RPMI7951 (cell line): ENCODE results near the gene LCNL1. TPM values are rescaled to one million over a fixed set of nuclear protein-coding genes. Genes with fewer than 3 reads are reported as not detected.
A peak's percentile ranks its signal among the peaks of the same experiment; 100 is the strongest.

Experiments used
- DNase-seq: peaks from one replicate; pipeline ENCODE4 v3.0.0-alpha.2; 2012; ENCODE audit warnings: low read depth
- total RNA-seq: library from RNA; depleted of rRNA; stranded (reverse); fragments of >200 nt; shearing (Covaris generic); gene quantifications from 2 replicates; pipeline ENCODE4 v1.2.3, GENCODE V29; 2014

LCNL1 gene
- total RNA-seq, 1 experiment from 2014 or later: not detected

DNA sequence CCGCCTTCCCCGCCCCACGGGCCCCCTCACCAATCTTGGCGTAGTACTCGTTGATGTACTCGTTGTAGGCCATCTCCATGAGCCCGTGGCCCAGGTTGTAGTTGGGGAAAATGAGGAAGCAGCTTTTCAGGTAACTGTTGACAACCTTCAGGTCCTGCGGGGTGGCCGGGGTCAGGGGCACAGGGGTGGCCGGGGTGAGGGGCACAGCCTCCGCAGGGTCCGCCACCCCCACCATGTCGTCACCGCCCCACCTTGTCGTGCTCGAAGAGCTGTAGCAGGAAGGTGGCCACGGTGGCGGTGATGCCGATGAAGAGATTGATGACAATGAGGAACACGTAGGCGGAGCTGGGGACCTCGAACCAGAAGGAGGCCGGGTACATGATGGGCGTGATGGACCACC is 28.4 kb downstream of the LCNL1 start:
- no peak for DNase-seq

DNA sequence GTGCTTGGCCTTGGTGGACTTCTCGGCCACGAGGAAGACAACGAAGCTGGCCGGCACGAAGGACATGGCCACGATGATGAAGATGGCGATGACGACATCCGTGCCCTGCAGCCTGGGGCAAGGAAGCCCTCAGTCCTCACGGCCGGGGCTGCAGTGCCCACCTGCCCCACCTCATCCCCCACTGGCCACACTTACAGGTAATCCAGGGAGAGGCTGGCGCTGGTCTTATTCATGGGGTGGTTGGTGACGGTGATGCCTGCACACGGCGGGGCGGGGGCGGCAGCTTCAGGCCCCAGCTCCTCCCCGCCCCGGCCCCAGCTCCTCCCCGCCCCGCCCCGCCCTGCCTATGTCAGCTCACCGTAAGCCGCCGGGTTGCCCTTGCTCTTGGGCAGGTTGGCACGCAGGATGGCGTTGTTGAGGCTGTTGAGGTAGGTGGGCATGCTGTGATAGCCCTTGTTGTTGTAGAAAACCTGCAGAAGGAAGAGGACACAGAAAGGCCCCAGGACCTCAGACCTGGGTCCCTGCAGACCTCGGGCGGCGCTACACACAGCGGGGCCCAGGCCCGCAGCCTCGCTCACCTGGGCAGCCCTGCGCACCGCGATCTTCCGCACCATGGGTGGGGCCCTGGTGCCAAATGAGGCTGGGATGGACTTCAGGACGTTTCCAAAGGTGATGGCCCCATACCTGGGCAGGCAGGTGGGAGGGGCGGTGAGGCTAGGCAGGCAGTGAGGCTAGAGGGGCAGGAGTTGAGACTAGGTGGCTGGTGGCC is 29.3 kb downstream of the LCNL1 start:
- DNase-seq: no peak

DNA sequence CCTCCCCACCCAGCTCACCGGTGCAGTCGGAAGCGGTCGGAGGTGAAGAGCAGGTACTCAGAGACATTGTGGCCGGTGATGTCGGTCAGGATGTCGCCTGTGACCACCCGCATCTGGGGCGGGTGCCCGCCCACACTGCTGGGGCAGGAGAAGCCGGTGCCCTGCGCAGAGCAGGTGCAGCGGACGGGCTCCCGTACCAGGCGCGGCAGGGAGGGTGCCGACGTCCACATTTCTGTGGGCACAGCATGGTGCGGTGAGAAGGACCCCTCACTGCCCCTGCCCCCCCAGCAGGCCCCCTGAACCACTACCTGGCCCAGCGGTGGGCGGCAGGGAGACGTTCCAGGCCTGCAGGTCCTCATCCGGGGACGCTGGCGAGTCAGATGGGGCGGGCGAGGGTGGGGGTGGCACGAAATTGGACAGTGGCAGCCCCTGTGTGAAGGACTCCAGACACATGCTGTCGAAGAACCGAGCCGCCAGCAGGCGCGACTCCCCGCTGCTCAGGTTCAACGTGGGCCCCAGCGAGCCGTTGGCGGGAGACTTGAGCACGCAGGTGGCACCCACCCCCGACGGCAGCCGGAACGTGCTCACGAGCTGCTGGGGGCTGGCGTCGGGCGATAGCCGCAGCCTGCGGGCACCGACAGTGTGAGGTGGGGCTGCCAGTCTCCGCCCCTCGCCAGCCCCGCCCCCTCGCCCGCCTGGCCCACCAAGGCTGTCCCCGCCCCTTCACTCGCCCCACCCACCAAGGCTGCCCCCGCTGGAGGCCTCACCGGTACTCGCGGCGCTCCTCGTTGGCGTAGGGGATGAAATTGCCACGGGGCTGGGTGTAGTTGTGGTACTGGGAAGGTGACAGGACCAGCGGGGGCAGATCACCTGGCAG is 30.1 kb downstream of the LCNL1 start:
- no peak for DNase-seq

DNA sequence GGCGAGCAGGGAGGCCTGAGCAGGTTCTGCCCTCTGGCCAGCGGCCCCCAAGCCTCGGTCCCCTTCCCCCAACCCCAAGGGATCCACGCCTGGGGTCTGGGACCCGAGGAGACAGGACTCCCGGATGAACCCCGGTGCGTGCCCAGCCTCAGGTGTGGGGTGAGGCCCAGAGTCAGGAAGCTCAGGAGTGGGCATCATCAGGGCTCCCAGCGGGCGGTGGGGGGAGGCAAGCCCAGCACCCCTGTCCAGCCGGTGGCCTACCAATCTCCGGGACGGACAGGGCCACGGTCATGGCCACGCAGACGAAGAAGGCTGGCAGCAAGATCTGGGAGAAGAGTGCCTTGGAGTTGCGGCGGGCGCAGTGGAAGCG is 30.8 kb downstream of the LCNL1 start:
- DNase-seq: no peak

DNA sequence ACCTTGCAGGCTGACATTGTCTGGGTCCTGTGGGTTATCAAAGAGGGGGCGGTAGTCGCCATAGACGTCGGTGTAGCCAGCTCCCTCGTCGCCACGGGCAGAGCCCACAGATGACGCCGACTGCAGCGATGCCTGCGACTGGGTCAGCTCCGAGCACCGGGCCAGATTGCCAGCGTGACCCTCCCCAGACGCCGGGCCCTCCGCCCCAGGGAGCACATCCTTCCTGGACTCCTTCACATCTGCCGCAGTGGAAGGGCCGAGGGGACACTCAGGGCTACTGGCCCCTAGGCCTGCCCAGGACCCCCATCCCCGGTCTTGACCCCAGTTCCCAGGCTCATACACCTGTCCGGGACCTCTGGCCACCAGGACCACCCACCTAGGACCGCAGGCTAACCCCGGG is 31.4 kb downstream of the LCNL1 start:
- no peak for DNase-seq

DNA sequence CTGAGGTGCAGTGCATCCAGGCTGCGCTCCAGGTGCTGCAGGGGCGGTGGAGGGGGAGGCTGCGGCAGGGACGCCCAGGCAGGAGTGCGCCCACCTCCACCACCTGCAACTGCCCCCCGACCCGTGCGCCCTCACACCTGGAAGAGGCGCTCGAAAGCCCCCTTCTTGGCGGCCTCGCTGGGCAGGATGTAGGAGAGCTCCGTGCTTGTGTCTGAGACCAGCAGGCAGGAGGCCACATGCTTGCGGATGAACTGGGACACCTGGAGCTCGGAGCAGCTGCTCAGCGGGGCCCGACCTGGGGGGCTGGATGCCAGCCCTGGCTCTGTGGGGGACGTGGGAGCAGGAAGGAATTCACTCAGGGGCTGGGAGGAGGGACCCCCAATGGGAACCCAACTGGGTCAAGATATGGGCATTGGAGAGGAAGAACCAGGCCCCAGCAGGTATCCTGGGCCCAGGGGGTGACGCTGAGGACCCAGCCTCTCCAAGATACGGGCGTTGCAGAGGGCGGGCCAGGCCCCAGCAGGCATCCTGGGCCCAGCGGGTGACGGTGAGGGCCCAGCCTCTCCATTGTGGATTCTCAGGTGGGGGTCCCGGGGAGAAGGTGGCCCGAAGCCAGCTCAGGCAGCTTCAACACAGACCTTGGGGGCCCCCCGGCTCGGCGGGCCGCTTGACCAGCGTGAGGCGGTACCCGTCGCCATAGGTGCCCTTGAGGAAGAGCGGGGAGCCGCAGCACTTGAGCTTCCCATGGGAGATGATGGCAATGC is 32.2 kb downstream of the LCNL1 start:
- no peak for DNase-seq

DNA sequence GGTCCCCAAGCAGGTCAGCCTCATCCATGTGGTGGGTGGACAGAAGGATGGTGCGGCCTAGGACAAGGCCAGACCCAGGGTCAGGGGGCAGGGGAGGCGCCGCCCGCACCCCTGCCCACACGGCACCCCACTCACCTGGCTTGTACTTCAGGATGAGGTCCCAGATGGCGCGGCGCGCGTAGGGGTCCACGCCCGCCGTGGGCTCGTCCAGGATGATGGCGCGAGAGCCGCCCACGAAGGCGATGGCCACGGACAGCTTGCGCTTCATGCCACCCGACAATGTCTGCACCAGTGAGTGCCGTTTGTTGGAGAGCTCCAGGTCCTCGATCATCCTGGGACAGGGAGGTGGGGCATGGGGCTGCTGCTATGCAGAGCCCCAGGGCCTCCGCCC is 32.7 kb downstream of the LCNL1 start:
- no peak for DNase-seq

DNA sequence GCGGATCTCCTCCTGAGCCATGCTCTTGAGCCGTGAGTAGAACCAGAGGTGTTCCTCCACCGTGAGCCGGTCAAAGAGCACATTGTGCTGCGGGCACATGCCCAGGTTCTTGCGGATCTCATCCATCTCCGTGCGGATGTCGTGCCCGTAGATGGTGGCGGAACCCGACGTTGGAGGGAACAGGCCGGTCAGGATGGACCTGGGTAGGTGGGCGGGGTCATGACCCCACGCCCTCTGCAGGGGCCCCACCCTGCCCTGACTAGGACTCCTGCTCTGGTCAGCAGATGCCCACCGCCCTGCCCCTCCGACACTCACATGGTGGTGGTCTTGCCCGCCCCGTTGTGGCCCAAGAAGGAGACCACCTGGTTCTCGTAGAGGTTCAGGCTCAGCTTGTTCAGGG is 33.2 kb downstream of the LCNL1 start:
- DNase-seq: no peak

DNA sequence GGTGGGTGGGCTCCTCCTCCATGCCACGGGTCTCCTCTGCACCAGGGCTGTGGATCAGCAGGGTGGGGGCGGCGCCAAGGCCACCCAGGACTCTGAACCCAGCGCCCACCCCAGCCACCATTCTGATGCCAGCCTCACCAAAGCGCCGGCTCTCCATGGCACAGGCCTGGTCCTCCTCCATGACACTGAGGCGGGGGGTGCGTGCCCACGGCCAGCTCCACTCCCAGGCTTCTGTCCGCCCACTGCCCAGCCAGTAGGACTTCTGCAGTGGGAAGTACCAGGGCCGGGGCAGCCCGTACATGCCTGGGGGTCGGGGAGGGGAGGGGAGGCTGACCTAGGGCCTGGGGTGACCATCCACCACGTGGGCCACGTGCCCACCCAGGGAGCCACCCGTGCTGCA is 33.6 kb downstream of the LCNL1 start:
- DNase-seq: no peak

DNA sequence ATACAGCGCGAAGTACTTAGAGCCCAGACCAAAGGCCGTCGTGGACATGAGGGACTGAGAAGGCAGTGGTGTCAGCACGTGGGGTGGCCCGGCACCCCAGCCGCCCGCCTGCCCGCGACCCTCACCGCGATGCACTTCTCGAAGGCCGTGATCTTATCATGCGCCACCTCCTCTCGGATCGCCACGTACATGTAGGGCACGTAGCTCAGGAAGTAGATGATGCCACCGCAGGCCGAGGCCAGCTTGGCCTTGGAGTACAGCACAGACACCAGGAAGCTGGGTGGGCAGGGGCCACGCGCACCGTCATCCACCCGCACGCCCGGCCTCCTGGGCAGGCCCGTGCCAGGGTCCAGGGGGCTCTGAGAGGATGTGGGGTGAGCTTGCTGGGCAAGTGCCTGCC is 34.3 kb downstream of the LCNL1 start:
- DNase-seq: no peak

DNA sequence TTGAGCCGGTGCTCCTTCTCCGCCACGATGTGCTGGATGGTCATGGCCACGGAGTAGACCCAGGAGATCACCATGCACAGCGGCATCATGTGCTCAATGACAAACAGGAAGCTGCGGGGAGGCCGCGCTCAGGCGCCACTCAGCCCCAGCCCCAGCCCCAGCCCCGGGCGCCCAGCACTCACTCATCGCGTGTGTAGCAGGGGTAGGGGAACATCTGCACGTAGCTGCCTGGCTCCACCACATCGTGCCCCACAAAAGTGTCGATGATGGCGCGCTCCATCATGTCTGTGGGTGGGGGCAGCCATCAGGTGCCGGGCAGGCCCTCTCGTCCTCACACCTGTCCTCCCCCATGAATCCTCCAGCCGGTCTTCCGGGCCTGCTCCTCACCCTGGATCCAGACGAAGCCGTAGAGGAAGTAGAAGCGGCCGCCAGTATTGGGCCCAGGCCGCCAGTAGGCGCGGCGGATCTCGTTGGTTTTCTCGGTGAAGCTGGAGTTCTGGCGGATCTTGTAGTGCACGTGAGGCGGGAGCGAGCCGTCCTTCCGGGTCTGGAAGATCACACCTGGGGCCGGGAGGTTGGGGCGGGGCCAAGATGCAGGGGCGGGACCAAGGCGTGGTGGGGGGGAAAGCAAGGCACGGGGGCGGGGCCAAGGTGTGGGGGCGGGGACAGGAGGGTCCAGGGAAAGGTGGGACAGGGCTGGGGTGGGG is 35.2 kb downstream of the LCNL1 start:
- no peak for DNase-seq

DNA sequence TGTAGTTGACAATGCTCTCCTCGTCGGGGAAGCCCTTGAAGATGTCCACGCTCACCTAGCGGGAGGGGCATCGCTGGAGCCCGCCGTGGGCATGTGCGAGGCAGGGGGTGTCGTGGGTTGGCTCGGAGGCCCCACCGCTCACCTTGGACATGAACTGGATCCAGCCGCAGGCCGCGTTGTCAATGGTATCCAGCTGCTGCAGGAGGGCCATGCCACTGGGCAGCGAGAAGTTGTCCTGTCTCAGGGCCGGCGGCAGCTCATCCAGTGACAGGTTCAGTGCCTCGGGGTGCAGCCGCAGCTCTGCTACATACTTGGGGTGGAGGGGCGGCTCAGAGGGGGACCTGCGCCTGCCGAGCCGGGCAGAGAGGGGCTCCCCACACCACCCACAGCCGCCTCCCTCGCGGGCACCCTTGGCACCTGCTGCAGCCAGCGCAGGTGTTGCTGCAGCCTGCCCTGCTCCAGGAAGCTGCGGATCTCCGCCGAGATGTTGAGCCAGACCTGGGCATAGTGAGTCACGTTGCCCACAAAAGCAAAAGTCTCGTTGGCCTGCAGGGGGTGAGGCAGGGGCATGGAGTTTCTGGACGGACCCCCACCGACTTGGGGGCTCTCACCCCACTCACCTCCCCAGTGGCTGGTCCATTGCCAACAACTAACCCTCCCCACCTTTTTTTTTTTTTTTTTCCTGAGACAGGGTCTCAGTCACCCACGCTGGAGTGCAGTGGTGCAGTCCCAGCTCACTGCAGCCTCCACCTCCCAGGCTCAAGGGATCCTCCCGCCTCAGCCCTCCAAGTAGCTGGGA is 36.2 kb downstream of the LCNL1 start:
- DNase-seq: no peak

DNA sequence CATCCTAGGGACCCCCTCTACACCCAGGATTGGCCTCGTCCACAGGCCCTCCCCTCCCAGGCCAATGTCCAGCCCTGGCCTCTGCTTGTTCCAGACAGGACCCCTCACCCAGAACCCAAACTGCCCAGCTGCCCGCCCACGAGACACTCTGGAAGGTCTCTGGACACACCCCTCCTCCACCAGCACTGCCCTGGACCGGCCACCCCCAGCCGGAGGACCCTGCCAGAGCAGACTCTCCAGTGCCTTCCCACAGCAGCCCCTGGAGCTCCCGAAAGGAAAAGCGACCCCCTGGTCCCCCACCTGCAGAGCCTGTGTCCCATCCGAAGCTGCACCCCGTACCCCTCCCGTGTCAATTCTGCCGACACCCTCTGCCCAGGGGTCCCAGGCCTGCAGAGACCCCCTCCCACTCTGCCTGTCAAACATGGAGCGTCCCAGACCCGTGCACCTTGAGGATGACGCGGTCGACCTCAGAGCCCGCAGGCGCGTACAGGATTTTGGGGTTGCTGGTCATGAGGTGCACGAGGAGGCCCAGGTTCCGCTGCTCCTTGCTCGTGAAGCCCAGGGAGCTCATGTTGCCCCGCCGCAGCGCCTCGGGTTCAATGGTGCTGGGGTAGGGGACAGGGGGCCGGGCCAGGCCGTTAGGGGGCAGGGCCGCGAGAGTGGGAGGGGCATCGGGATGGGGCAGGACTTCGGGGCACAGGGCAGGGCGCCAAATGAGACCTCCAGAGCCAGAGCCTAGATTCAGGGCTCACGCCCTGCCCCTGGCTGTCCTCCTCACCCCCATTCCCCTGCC is 37.3 kb downstream of the LCNL1 start:
- DNase-seq: no peak

DNA sequence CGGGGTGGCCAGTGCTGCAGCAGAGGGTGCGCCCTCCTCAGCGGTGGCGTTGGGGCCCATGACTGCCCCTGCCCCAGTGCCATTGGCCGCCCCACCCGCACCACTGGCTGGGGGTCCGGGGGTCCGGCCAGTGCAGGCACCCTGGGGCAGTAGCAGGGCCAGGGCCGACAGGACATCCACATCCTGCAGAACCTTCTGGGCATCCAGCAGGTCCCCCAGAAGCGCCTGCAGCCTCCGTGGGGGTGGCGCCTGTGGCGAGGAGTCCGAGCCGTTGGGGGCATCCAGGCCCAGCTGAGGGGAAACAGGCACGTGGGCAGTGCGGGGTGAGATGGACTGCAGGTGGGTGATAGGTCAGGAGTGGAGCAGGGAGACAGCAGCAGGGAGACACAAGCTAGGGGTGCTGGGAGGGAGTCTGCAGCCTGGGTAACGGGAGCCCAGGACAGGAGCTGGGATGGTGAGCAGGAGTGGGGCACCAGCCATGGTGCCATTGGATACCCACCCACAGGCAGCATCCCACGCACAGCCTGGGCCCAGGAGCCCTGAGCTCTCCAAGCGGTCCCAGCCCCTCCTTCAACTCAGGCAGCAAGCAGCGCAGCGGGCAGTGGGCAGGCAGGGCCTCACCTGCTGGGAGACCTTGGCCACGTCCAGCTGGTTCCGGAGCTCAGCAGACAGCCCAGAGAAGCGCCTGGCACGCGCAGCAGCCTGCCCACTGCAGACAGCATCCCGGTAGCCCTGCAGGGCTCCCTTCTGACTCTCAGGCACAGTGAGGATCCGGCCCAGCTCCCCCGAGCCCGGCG is 38.2 kb downstream of the LCNL1 start:
- no peak for DNase-seq

DNA sequence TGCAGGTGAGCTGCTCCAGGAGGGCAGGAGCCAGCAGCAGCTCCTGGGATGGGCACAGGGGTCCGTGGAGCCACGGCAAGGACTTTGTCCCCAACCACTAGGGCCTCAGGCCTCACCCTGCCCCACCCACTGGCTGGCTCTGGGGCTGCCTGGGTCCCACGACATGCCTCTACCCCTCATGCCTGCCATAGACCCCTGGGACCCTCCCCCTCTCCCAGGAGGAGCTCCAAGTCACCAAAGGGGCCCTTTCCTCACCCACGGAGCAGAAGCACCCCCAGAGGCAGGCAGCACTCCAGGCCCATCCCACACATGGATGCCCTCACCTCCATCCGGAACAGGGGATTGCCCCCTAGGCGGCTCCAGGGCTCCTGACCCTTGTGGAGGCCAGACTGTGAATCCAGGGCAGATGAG is 38.8 kb downstream of the LCNL1 start:
- DNase-seq: no peak

DNA sequence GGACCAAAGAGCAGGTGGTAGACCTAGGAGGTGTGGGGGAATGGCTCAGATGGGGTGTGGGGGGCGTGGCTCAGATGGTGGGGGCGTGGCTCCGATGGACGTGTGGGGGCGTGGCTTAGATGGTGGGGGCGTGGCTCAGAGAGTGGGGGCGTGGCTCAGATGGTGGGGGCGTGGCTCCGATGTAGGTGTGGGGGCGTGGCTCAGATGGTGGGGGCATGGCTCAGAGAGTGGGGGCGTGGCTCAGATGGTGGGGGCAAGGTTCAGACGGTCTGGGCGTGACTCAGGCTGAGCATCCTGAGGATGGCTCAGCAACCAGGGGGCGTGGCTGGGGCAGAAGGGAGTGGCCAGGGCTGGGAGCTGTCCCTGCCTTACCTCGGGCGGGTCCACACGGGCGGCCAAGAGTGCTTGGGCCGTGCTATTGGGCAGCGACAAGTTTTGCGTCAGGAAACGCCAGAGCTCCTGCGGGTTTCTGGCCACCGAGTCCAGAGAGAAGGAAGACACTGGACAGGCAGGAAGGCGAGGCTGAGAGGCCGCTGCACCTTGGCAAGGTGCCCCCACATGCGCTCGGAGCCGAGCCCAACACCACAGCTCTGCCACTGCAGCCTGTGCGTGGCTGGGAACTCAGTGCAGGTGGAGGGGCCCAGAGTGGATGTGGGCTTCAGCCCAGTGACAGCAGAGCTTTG is 39.3 kb downstream of the LCNL1 start:
- peak; percentile 38 for DNase-seq

DNA sequence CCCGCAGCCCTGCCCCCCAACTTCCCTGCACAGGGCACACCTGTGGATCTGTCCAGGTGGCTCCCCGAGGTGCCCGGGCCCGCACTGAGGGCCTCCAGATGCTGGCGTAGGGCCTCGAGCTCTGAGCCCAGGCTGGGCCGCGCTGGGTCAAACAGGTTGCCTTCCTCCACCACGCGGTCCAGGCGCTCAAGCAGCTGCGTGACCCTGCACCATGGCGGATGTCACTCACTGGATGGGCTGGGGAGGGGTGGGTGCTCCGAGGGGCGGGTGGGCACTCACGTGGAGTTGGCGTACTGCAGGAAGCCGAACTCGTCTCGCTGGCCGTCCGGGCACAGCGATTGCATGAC is 39.8 kb downstream of the LCNL1 start:
- DNase-seq: no peak

DNA sequence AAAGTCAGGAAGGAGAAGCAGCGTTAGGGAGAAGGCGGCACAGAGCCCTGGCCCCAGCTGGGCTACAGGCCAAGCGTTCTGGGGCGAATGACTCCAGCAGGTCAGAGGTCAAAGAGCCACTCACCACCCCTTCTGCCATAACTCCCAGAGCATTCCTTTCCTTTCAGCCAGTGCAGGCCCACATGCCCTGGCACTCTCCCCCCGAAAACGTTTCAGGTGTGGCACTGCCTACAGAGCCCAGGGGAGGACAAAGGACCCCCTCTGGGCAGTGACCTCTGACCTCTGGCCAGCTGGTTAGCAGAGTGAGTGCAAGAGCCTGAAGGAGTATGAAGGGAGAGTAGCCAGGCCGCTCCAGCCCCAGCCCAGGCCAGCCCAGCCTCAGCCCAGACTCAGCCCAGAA is 40.4 kb downstream of the LCNL1 start:
- DNase-seq: no peak

DNA sequence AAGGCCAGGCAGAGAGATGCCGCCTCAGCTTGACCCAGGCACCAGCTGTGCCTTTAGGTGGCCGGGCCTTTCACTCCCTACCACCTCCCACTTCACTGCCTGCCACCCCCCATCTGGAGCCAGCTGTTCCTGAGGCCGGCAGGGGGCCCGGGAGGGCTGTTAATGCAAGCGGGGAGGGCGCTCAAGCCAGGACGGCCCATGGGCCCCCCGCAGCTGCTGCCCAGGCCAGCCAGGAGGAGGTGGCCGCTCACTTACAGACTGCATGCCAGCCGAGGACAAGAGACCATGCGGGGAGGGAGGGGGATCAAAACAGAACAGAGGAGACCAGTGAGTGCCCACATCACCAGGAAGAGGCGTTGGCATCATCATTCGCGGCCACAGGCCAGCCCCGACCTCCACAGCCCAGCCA is 40.8 kb downstream of the LCNL1 start:
- DNase-seq: no peak
